ENCODE results near the gene FGFBP2.

DNA sequence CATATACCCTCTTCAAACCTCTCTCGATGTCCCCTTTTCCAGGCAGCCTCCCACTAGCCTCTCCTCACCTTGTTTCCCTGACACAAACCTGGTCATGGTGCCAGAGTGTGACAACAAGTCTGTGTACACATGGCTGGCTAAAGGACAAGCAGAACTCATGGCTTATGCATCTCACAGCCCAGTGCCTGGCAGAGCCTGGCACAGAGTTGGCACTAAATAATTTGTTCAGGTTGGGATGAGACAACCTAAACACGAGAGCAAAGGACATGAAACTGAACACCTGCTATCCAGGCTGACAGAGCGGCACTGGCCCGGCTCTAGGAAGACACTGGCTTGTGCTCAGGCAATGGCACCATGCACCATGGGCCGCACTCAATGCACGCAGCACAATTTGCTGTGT lies 48.2 kb upstream of the FGFBP2 start:
- TF ChIP-seq, protein P1, sequence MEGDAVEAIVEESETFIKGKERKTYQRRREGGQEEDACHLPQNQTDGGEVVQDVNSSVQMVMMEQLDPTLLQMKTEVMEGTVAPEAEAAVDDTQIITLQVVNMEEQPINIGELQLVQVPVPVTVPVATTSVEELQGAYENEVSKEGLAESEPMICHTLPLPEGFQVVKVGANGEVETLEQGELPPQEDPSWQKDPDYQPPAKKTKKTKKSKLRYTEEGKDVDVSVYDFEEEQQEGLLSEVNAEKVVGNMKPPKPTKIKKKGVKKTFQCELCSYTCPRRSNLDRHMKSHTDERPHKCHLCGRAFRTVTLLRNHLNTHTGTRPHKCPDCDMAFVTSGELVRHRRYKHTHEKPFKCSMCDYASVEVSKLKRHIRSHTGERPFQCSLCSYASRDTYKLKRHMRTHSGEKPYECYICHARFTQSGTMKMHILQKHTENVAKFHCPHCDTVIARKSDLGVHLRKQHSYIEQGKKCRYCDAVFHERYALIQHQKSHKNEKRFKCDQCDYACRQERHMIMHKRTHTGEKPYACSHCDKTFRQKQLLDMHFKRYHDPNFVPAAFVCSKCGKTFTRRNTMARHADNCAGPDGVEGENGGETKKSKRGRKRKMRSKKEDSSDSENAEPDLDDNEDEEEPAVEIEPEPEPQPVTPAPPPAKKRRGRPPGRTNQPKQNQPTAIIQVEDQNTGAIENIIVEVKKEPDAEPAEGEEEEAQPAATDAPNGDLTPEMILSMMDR (IDR thresholded peaks at IDR 0.05) = no peak
- TF ChIP-seq POLR2A (IDR thresholded peaks at IDR 0.05) (no peak), POLR2AphosphoS5 (IDR thresholded peaks at IDR 0.05) (no peak)
